Activated CD4-positive, alpha-beta T cell treated with anti-CD3 and anti-CD28 coated beads, Interleukin-2, amount 10 ng/mL, durations not matched to agents 7 days and 5 days (primary cell): ENCODE measurements around the gene TTC38. TPM values are rescaled to one million over a fixed set of nuclear protein-coding genes. Genes with fewer than 3 reads are reported as not detected.

Experiments
- CTCF ChIA-PET: fragments of 350-600 bp; sonication (Branson Sonifier 250); formaldehyde crosslinking; loops from one replicate; lab custom pipeline; 2021; ENCODE audit warnings: antibody characterized with exemption; lab: Charles Lee
- POLR2A ChIA-PET: fragments of 350-600 bp; sonication (Branson Sonifier 250); formaldehyde crosslinking; loops from one replicate; lab custom pipeline; 2021; ENCODE audit warnings: antibody characterized with exemption; lab: Charles Lee
- DNase-seq: peaks from one replicate; pipeline ENCODE4 v3.0.0-alpha.2; 2020
- H3K27ac Mint-ChIP-seq: one replicate; pipeline ENCODE4 v1.8.0; 2021; ENCODE audit warnings: mild to moderate bottlenecking, moderate library complexity, mixed read lengths
- H3K27me3 Mint-ChIP-seq: one replicate; pipeline ENCODE4 v1.8.0; 2021; ENCODE audit warnings: mixed read lengths
- H3K36me3 Mint-ChIP-seq: one replicate; pipeline ENCODE4 v1.8.0; 2021; ENCODE audit warnings: low read depth, mixed read lengths
- H3K4me1 Mint-ChIP-seq: one replicate; pipeline ENCODE4 v1.8.0; 2021; ENCODE audit warnings: mixed read lengths
- H3K4me3 Mint-ChIP-seq: one replicate; pipeline ENCODE4 v1.8.0; 2021; ENCODE audit warnings: mild to moderate bottlenecking, moderate library complexity, mixed read lengths
- H3K9me3 Mint-ChIP-seq: one replicate; pipeline ENCODE4 v1.8.0; 2021; ENCODE audit warnings: mixed read lengths
- total RNA-seq, 2 experiments: library from RNA; stranded (reverse); gene quantifications; one replicate each; pipeline ENCODE4 v1.2.3, GENCODE V29; 2021

TTC38 gene
- total RNA-seq, 2 experiments from 2014 or later = 11.4 to 12.5 TPM

DNA sequence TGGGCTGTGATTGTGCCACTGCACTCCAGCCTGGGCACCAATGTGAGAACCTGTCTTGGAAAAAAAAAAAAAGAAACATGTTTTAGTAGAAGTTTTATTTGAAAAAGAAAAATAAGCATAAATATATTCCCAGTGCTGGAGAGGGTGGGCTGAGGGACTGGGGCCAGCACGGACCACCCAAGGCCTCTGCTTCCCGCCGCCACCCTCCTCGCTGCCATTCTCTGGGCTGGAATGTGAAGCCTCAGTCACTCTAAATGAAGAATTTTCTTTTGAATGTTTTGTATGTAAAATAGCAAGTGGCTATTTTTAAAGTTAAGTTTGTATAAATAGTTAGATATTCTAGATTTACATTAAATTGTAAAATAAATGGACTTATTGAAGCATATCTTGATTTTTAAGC lies 62.6 kb downstream of the TTC38 start:
- ChIA-PET CTCF (interaction anchor here (1.0 to 2.0 kb wide), 3 partner anchors 9 to 16 kb away, joined by 3 to 7 read pairs (median 3); no protein-coding TSS in a partner anchor), POLR2A (no interaction called here)
- Mint-ChIP-seq H3K4me3 (no peak overlapping the region), H3K27ac (no peak overlapping the region), H3K4me1 (peaks cover 6% of the 10 kb centered on the region), H3K27me3 (no peaks in the 10 kb centered on the region), H3K9me3 (no peaks in the 10 kb centered on the region), H3K36me3 (peaks cover 42% of the 10 kb centered on the region)
- DNase-seq = no peak

DNA sequence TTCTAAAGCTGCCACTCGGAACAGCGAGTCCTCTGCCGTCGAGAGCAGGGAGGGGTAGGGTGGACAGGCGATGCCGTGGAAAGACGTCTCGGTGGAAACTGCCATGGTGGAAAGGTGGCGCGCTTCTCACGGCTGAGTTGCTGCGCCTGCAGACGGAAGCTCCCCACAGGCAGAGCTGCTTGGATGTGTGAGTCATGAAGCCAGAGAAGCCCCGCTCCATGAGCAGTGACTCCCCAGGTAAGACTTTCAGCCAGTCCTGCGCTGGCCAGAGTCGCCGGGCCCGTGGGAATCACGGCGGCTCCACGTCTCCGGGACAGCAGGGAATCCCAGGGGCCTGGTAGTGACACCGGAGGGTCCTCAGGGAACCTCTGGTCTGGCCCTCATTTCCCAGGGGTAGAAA lies 63.7 kb downstream of the TTC38 start:
- POLR2A ChIA-PET = no interaction called here

DNA sequence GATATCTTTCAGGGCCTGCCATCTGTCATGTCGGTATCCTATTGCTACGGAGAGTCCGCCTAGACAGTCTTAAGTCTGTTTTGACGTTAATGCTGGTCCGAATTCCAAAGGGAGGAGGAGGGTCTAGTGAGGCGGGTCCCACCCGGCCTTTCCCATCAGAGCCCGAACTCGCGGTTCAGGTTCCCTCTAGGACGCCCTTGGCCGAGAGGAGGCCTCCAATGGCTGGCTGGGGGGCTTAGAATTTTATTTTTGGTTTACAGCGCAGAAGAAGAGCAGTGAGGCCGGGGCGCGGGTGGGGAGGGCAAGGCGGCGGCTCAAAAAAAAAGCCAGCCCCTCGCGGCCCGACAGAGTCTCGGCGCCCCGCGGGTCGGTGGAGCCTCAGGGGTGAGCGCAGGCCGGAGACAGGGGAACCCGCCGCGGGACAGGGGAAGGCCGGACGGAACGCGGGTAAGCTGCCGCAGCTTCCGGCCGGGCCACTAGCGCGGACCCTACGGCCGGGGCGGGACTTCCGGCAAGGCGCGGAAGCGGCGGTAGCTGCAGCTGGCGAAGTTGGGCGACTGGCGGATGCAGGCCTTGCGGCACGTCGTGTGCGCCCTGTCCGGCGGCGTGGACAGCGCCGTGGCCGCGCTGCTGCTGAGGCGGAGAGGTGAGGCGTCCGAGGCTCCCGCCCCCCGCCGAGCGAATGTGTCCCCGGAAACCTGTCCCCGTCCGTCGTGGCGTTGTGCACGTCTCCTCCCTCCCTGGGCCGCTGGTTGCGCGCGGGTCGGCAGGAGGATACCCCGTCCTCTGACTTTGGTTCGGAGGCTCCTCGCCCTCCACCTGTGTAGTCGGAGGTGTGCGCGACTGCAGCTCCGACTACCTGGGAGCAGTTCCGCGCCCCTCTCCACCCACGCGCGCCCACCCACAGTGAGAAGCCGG lies 67.7 kb downstream of the TTC38 start, which contains the start of gene TRMU:
Gene TRMU (plus strand): TSS at position 514 of the 918 bp plus-strand sequence. CDS start 51 bp downstream, at position 565.
- CTCF ChIA-PET = interaction anchor here (0.7 to 3.1 kb wide), 4 partner anchors 9 to 216 kb away, joined by 3 to 10 read pairs (median 4); no protein-coding TSS in a partner anchor
- peaks cover 35% of the 10 kb centered on the region for H3K4me1 Mint-ChIP-seq
- POLR2A ChIA-PET = interaction anchor here (0.6 kb wide), 1 partner anchor 47 kb away, joined by 3 read pairs; no protein-coding TSS in a partner anchor
- no peaks in the 10 kb centered on the region for H3K9me3 Mint-ChIP-seq
- peak; percentile 77 for DNase-seq
- peak within 1 kb of the TSS; percentile 98 for H3K4me3 Mint-ChIP-seq
- H3K36me3 Mint-ChIP-seq = peaks cover 40% of the 10 kb centered on the region
- peak within 1 kb of the TSS; percentile 95 for H3K27ac Mint-ChIP-seq
- H3K27me3 Mint-ChIP-seq = no peaks in the 10 kb centered on the region

More for the DNA sequence above, 63.7 kb downstream of the TTC38 start:
- Mint-ChIP-seq H3K27me3 (no peaks in the 10 kb centered on the region), H3K27ac (no peak overlapping the region), H3K9me3 (no peaks in the 10 kb centered on the region), H3K4me3 (no peak overlapping the region), H3K36me3 (peaks cover 39% of the 10 kb centered on the region), H3K4me1 (peaks cover 9% of the 10 kb centered on the region)
- no peak for DNase-seq
- CTCF ChIA-PET = interaction anchor here (1.3 kb wide), 1 partner anchor 10 kb away, joined by 3 read pairs; no protein-coding TSS in a partner anchor

DNA sequence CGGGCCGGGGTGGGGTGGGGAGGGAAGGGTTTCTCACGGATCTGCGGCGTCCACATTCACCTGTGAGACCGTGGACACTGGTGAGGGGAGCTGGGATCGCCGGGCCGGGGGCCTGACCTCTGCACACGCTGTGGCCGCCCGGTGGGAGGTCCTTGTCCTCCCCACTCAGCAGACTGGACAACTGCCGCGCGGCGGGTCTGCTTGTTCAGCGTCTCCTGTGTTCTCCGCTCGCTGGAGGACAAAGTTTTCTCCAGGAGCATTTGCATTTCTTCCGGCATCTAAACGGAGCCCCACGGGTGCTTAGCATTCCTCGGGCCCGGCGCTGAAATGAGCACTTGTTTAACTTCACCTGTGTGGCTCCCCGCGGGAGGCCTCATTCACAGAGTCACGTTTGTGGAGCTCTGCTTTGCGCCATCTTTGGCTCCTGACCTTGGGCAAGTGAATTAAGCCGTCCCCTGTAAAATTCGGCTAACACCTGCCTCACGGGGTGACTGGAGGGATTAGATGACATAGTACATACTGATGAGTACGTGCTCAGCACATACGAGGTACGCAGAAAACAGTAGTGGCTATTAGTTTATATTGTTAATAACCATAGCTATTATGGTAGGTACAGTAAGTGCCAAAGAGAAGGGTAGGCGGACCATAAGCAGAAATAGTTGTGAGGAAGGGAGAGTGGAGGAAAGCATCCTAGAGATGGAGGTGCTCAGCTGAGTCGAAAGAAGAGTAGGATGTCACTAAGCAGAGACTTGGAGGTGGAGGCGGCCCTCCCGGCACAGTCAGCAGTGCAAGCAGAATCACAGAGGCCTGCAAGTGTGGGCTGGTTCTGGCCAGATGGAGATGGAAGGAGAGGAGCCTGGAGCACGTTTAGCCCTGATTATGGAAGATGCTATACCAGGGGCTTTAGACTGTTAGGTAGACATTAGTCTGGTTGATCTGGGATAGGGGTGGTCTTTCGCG lies 68.6 kb downstream of the TTC38 start:
- POLR2A ChIA-PET = no interaction called here
- peak overlapping the region; percentile 95 for H3K27ac Mint-ChIP-seq
- H3K4me1 Mint-ChIP-seq = peaks cover 35% of the 10 kb centered on the region
- peaks cover 38% of the 10 kb centered on the region for H3K36me3 Mint-ChIP-seq
- H3K27me3 Mint-ChIP-seq = no peaks in the 10 kb centered on the region
- peak overlapping the region; percentile 98 for H3K4me3 Mint-ChIP-seq
- CTCF ChIA-PET = interaction anchor here (0.7 to 3.1 kb wide), 3 partner anchors 10 to 92 kb away, joined by 3 to 10 read pairs (median 5); no protein-coding TSS in a partner anchor
- peak; percentile 27 for DNase-seq
- H3K9me3 Mint-ChIP-seq = no peaks in the 10 kb centered on the region

DNA sequence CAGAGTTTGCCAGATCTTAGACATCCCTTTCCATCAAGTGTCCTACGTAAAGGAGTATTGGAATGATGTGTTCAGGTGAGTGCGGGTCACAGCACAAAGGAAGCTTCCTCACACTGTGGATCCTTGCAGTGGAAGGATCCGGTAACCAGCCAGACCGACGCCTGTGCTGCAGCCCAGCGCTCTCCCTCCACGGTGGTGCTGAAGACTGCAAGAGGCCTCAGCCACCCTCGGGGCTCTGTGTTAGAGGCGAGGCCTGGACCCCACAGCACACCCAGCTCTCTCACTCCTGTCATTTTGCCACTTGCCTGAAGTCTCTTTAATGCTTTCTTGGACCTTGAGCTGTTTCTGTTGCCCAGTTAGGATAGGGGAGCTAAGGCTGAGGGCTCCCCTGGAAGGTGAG lies 70.1 kb downstream of the TTC38 start:
- CTCF ChIA-PET = interaction anchor here (1.9 to 3.1 kb wide), 2 partner anchors 11 to 332 kb away, joined by 5 to 10 read pairs; no protein-coding TSS in a partner anchor
- no peaks in the 10 kb centered on the region for H3K27me3 Mint-ChIP-seq
- no peaks in the 10 kb centered on the region for H3K9me3 Mint-ChIP-seq
- no peak for DNase-seq
- peaks cover 37% of the 10 kb centered on the region for H3K36me3 Mint-ChIP-seq
- H3K4me1 Mint-ChIP-seq = peaks cover 36% of the 10 kb centered on the region
- H3K4me3 Mint-ChIP-seq = peak overlapping the region; percentile 13
- H3K27ac Mint-ChIP-seq = no peak overlapping the region
- POLR2A ChIA-PET = no interaction called here

DNA sequence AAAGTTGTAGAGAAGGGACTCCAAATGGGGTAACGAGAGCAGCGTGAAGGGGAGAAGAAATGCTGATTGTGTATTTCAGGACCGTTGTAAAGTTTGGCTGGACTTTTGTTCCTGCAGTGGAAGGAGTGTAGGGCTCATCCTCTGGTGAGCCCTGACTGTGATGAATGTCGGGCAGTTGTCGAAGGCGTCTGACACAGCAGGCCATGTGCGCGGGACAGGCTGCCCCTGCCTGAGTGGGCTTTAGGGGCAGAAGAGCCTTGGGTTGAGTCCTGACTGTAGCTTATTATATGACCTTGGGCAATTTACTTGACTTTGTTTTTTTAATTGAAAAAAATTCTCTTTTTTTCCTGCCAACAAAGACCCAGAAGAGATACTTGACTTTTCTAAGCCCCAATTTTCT lies 70.8 kb downstream of the TTC38 start:
- H3K27me3 Mint-ChIP-seq = no peaks in the 10 kb centered on the region
- no peak overlapping the region for H3K27ac Mint-ChIP-seq
- no peak for DNase-seq
- H3K4me1 Mint-ChIP-seq = peaks cover 36% of the 10 kb centered on the region
- POLR2A ChIA-PET = no interaction called here
- CTCF ChIA-PET = interaction anchor here (1.9 kb wide), 1 partner anchor 332 kb away, joined by 5 read pairs; no protein-coding TSS in a partner anchor
- peaks cover 39% of the 10 kb centered on the region for H3K36me3 Mint-ChIP-seq
- H3K4me3 Mint-ChIP-seq = no peak overlapping the region
- no peaks in the 10 kb centered on the region for H3K9me3 Mint-ChIP-seq

DNA sequence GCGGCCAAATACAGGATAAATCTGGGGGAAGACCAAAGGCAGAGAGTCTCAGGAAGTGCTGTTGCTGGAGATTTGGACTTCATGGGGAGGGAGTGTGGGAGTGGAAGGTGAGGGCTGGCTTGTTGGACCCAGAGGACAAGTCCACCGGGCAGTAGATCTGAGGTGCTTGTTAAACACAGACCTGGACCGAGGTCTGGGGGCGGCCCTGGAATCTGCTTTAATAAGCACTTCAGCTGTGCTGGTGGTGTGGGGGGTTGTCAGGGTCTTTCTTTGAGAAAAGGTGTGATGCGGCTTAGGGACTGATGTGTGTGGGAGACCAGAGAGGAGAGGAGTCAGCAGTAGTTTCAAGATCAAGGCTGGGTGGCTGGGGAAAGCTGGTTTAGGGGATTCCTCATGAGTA lies 72.1 kb downstream of the TTC38 start:
- Mint-ChIP-seq H3K4me3 (no peak overlapping the region), H3K27me3 (no peaks in the 10 kb centered on the region), H3K4me1 (peaks cover 33% of the 10 kb centered on the region), H3K27ac (no peak overlapping the region), H3K36me3 (peaks cover 44% of the 10 kb centered on the region), H3K9me3 (no peaks in the 10 kb centered on the region)
- no peak for DNase-seq
- POLR2A ChIA-PET = no interaction called here
- CTCF ChIA-PET = interaction anchor here (1.0 to 1.9 kb wide), 3 partner anchors 14 to 334 kb away, joined by 3 to 5 read pairs (median 4); no protein-coding TSS in a partner anchor

DNA sequence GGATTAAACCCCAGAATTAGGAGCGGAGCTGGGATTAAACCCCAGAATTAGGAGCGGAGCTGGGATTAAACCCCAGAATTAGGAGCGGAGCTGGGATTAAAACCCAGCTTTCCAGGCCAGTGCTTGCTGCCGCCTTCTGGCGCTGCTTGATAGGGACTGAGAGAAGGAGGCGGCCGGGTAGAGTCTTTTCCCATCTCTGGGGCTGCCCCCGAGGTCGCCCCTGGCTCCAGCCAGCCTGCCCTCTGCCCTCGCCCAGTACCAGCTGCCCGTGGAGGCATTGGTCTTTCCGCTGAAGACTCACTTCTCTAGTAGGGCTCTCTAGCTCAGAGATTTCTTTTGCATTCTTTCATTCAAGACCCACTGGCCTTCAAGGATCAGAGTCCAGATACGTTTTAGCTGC lies 72.9 kb downstream of the TTC38 start:
- H3K36me3 Mint-ChIP-seq = peaks cover 44% of the 10 kb centered on the region
- H3K27ac Mint-ChIP-seq = no peak overlapping the region
- POLR2A ChIA-PET = interaction anchor here (0.5 kb wide), 1 partner anchor 268 kb away, joined by 3 read pairs; no protein-coding TSS in a partner anchor
- H3K9me3 Mint-ChIP-seq = no peaks in the 10 kb centered on the region
- DNase-seq = no peak
- H3K27me3 Mint-ChIP-seq = no peaks in the 10 kb centered on the region
- CTCF ChIA-PET = interaction anchor here (1.0 to 1.6 kb wide), 2 partner anchors 15 to 27 kb away, joined by 3 to 4 read pairs; no protein-coding TSS in a partner anchor
- H3K4me3 Mint-ChIP-seq = no peak overlapping the region
- peaks cover 31% of the 10 kb centered on the region for H3K4me1 Mint-ChIP-seq

Other genes with a start within 250 kb of the TTC38 start
- gene PPARA, start 117.5 kb upstream of the TTC38 start, total RNA-seq = 1 to 10 TPM; 9.5 to 9.7 TPM
- 10 to 100 TPM in 1 of 2 experiments, 1 to 10 TPM in 1; 9.2 to 10.8 TPM for gene CDPF1, start 17.7 kb upstream of the TTC38 start, total RNA-seq
- not detected for gene PKDREJ, start 4.7 kb upstream of the TTC38 start, total RNA-seq
- 100 to 1,000 TPM in 1 of 2 experiments, 10 to 100 TPM in 1; 96.4 to 103 TPM for gene GTSE1, start 28.9 kb downstream of the TTC38 start, total RNA-seq
- 10 to 100 TPM; 74.3 to 74.4 TPM for gene TRMU, start 67.7 kb downstream of the TTC38 start, total RNA-seq